Body of pancreas (tissue), 4 donors: Measurements from ENCODE around the gene CACNA1F.

Experiments used
- CTCF ChIP-seq, 7 experiments: fragments of 450-650 bp in 4 of 7; fragments of 200-600 bp in 3 of 7; sonication (generic) in 3 of 7; IDR thresholded peaks; one replicate each; pipeline ENCODE4 v1.5.1; 2016 to 2019; ENCODE audit warnings: antibody characterized with exemption in 7 of 7
- POLR2A ChIP-seq, 3 donors: fragments of 450-650 bp; IDR thresholded peaks; one replicate each; pipeline ENCODE4 v1.6.1; 2016; ENCODE audit warnings: antibody characterized with exemption in 3 of 3, mild to moderate bottlenecking in 2 of 3

GRCh38 chrX:49225858-49226257, 7.3 kb downstream of the CACNA1F start:
- TF ChIP-seq CTCF (IDR thresholded peaks at IDR 0.05) (no peak), POLR2A (IDR thresholded peaks at IDR 0.05) (no peak)
